Activated CD4-positive, CD25-positive, alpha-beta regulatory T cell treated with anti-CD3 and anti-CD28 coated beads, Interleukin-2, amount 50 U/mL, for 16 hours (primary cell): Measurements from ENCODE around the gene CALU.
A peak's percentile ranks its signal among the peaks of the same experiment; 100 is the strongest.

Experiments used
- DNase-seq: peaks from one replicate; pipeline ENCODE4 v3.0.0-alpha.2; 2020; ENCODE audit warnings: low read depth, low spot score

CALU gene

GRCh38 chr7:128785738-128786137 lies 46.6 kb downstream of the CALU start:
- no peak for DNase-seq

- DNase-seq = no peak
Observed at GRCh38 chr7:128788446-128789412, 49.6 kb downstream of the CALU start.

GRCh38 chr7:128790315-128791041 lies 51.3 kb downstream of the CALU start:
- no peak for DNase-seq

GRCh38 chr7:128791121-128791971 lies 52.2 kb downstream of the CALU start, which contains the start of gene CCDC136:
Gene CCDC136, plus strand, starts transcription at chr7:128791968. Its CDS starts 444 bp downstream, at chr7:128792412.
- peak; percentile 46 for DNase-seq

- no peak for DNase-seq
Observed at GRCh38 chr7:128791972-128792327, 52.8 kb downstream of the CALU start.

- DNase-seq = no peak
Observed at GRCh38 chr7:128792471-128793180, 53.5 kb downstream of the CALU start.

- no peak for DNase-seq
Observed at GRCh38 chr7:128793181-128793547, 54.0 kb downstream of the CALU start.

GRCh38 chr7:128794020-128794419 lies 54.9 kb downstream of the CALU start:
- no peak for DNase-seq

- no peak for DNase-seq
Observed at GRCh38 chr7:128794436-128794835, 55.3 kb downstream of the CALU start.

GRCh38 chr7:128795129-128795528 lies 56.0 kb downstream of the CALU start:
- no peak for DNase-seq

- DNase-seq = no peak
Observed at GRCh38 chr7:128796327-128796726, 57.2 kb downstream of the CALU start.

- no peak for DNase-seq
Observed at GRCh38 chr7:128799451-128799850, 60.3 kb downstream of the CALU start.

- DNase-seq = no peak
Observed at GRCh38 chr7:128800567-128800966, 61.4 kb downstream of the CALU start.

- DNase-seq = no peak
Observed at GRCh38 chr7:128801003-128801402, 61.8 kb downstream of the CALU start.

GRCh38 chr7:128801667-128802418 lies 62.7 kb downstream of the CALU start:
- no peak for DNase-seq

GRCh38 chr7:128804484-128804883 lies 65.3 kb downstream of the CALU start:
- no peak for DNase-seq

GRCh38 chr7:128805225-128805624 lies 66.1 kb downstream of the CALU start:
- DNase-seq = no peak

GRCh38 chr7:128807191-128807590 lies 68.0 kb downstream of the CALU start:
- no peak for DNase-seq

- no peak for DNase-seq
Observed at GRCh38 chr7:128809363-128809762, 70.2 kb downstream of the CALU start.

GRCh38 chr7:128810473-128810872 lies 71.3 kb downstream of the CALU start:
- no peak for DNase-seq
